SK-N-SH (cell line): Measurements from ENCODE around the gene UBE2D3. TPM values are rescaled to one million over a fixed set of nuclear protein-coding genes. Genes with fewer than 3 reads are reported as not detected.

Experiments used
- CTCF ChIA-PET: fragments of 300-600, 350-600 bp; formaldehyde crosslinking; extraction: SDS; loops from one replicate; lab custom pipeline; 2021; lab: Yijun Ruan, JAX
- POLR2A ChIA-PET: fragments of 350-600 bp; sonication (Branson Sonifier 250); formaldehyde crosslinking; extraction: SDS; loops from one replicate; lab custom pipeline; 2020; ENCODE audit warnings: antibody characterized with exemption, inconsistent platforms; lab: Yijun Ruan, JAX
- DNase-seq: peaks from one replicate; pipeline ENCODE4 v3.0.0; 2012
- H2AFZ ChIP-seq: fragments of 200-600 bp; sonication (generic); 2 replicates; pipeline ENCODE4 v1.8.1; 2016; ENCODE audit warnings: antibody characterized with exemption, mild to moderate bottlenecking, low read depth
- H3F3A ChIP-seq: fragments of 200-600 bp; sonication (generic); replicated peaks from 2 replicates; pipeline ENCODE3; 2016; ENCODE audit warnings: antibody characterized with exemption, mild to moderate bottlenecking; ENCODE audit not compliant: insufficient read depth
- H3K27ac ChIP-seq, 2 experiments: fragments of 200-500 bp in 1 of 2; fragments of 200-600 bp in 1 of 2; sonication (Bioruptor generic) in 1 of 2; sonication (generic), shearing (Covaris generic) in 1 of 2; 2 replicates each; pipeline versions ENCODE4 v1.5.1 to v1.6.1; 2014 to 2016; ENCODE audit warnings: low read depth in 2 of 2, inconsistent platforms in 1 of 2, low read length in 1 of 2, mild to moderate bottlenecking in 1 of 2, mixed read lengths in 1 of 2
- H3K27me3 ChIP-seq: fragments of 200-600 bp; sonication (generic), shearing (Covaris generic); 2 replicates; pipeline ENCODE4 v1.6.1; 2016; ENCODE audit warnings: mixed run types; ENCODE audit not compliant: insufficient read depth
- H3K36me3 ChIP-seq, 2 experiments: fragments of 200-500 bp in 1 of 2; fragments of 200-600 bp in 1 of 2; sonication (Bioruptor generic) in 1 of 2; sonication (generic) in 1 of 2; replicated peaks in 1 of 2; 2 replicates each; pipeline versions ENCODE3 to v1.5.1; 2014 to 2016; ENCODE audit warnings: low read length in 1 of 2, mild to moderate bottlenecking in 1 of 2; ENCODE audit not compliant: insufficient read depth in 2 of 2, control insufficient read depth in 1 of 2
- H3K4me1 ChIP-seq, 2 experiments: fragments of 200-500 bp in 1 of 2; fragments of 200-600 bp in 1 of 2; sonication (Bioruptor generic) in 1 of 2; sonication (generic), shearing (Covaris generic) in 1 of 2; 2 replicates each; pipeline versions ENCODE4 v1.5.1 to v1.6.1; 2014 to 2016; ENCODE audit warnings: low read depth in 1 of 2, low read length in 1 of 2, mixed run types in 1 of 2; ENCODE audit not compliant: insufficient read depth in 2 of 2, control insufficient read depth in 1 of 2
- H3K4me2 ChIP-seq: fragments of 200-600 bp; sonication (generic), shearing (Covaris generic); 2 replicates; pipeline ENCODE4 v1.6.1; 2017; ENCODE audit warnings: mixed run types
- H3K4me3 ChIP-seq, 2 experiments: fragments of 200-500 bp in 1 of 2; fragments of 200-600 bp in 1 of 2; sonication (Bioruptor generic) in 1 of 2; sonication (generic), shearing (Covaris generic) in 1 of 2; 2 replicates each; pipeline versions ENCODE4 v1.5.1 to v1.8.1; 2014 to 2016; ENCODE audit warnings: low read depth in 2 of 2, inconsistent platforms in 1 of 2, low read length in 1 of 2, mild to moderate bottlenecking in 1 of 2, mixed read lengths in 1 of 2, moderate library complexity in 1 of 2
- H3K79me2 ChIP-seq: fragments of 200-600 bp; sonication (generic); 2 replicates; pipeline ENCODE4 v1.8.1; 2017; ENCODE audit warnings: mild to moderate bottlenecking; ENCODE audit not compliant: insufficient read depth
- H3K9ac ChIP-seq: fragments of 200-600 bp; sonication (generic); 2 replicates; pipeline ENCODE4 v1.6.1; 2017; ENCODE audit warnings: mixed run types
- H3K9me2 ChIP-seq: fragments of 200-600 bp; sonication (generic); 2 replicates; pipeline ENCODE4 v1.6.1; 2017; ENCODE audit warnings: mixed run types
- H3K9me3 ChIP-seq: fragments of 200-600 bp; sonication (generic); 2 replicates; pipeline ENCODE4 v1.6.1; 2017; ENCODE audit warnings: mixed run types, mild to moderate bottlenecking, moderate library complexity
- H4K20me1 ChIP-seq: fragments of 200-600 bp; sonication (generic); 2 replicates; pipeline ENCODE4 v1.6.1; 2017; ENCODE audit warnings: mild to moderate bottlenecking, mixed run types; ENCODE audit not compliant: insufficient read depth
- EZH2phosphoT487 ChIP-seq: fragments of 200-600 bp; sonication (generic); IDR thresholded peaks from 2 replicates; pipeline ENCODE4 v1.6.1; 2017; ENCODE audit warnings: low read depth, mixed run types, mild to moderate bottlenecking, antibody characterized with exemption, moderate library complexity, borderline replicate concordance
- FOXJ3 ChIP-seq: sonication (generic); formaldehyde crosslinking; IDR thresholded peaks from 2 replicates; pipeline ENCODE4 v1.5.1; 2020; ENCODE audit warnings: mild to moderate bottlenecking, missing genetic modification reagents
- GATA2 ChIP-seq: sonication (generic); formaldehyde crosslinking; IDR thresholded peaks from 2 replicates; pipeline ENCODE4 v1.5.0; 2020; ENCODE audit warnings: mild to moderate bottlenecking, missing genetic modification reagents
- MEF2A ChIP-seq: IDR thresholded peaks from 2 replicates; pipeline ENCODE4 v1.4.0; 2012; ENCODE audit warnings: low read depth, borderline replicate concordance
- RAD21 ChIP-seq: IDR thresholded peaks from 2 replicates; pipeline ENCODE4 v1.6.1; 2012; ENCODE audit warnings: mild to moderate bottlenecking, low read length
- RCOR1 ChIP-seq: fragments of 150-350 bp; IDR thresholded peaks from 2 replicates; pipeline ENCODE4 v1.6.1; 2017; ENCODE audit warnings: antibody characterized with exemption, low read length
- RXRA ChIP-seq: IDR thresholded peaks from 2 replicates; pipeline ENCODE4 v1.4.0; 2012; ENCODE audit warnings: low read depth, mild to moderate bottlenecking, borderline replicate concordance
- SIN3A ChIP-seq: IDR thresholded peaks from 2 replicates; pipeline ENCODE4 v1.6.1; 2012; ENCODE audit warnings: low read depth, mild to moderate bottlenecking, low read length, moderate library complexity, borderline replicate concordance
- TAF1 ChIP-seq: IDR thresholded peaks from 2 replicates; pipeline ENCODE4 v1.6.1; 2012; ENCODE audit warnings: low read depth, mild to moderate bottlenecking, low read length, moderate library complexity, borderline replicate concordance
- TCF12 ChIP-seq: IDR thresholded peaks from 2 replicates; pipeline ENCODE4 v1.4.0; 2012
- WGBS: methylation state at CpG from one replicate; pipeline ENCODE4 v1.1.6; 2017; ENCODE audit warnings: low lambda C conversion rate; 5-methylcytosine and 5-hydroxymethylcytosine counted together
- polyA plus RNA-seq, 3 experiments: library from polyadenylated mRNA; depleted of rRNA; stranded (reverse); fragments of >200 nt; gene quantifications; 2 replicates each; pipeline ENCODE4 v1.2.3, GENCODE V29; 2012
- TF ChIP-seq, protein P1 (sequence below): fragments of 200-600 bp; sonication (generic); IDR thresholded peaks from 2 replicates; pipeline ENCODE4 v1.6.1; 2017; ENCODE audit warnings: antibody characterized with exemption, mild to moderate bottlenecking, moderate library complexity
- TF ChIP-seq, protein P2 (sequence below): fragments of 150-350 bp; IDR thresholded peaks from 2 replicates; pipeline ENCODE4 v1.6.1; 2017; ENCODE audit warnings: antibody characterized with exemption, low read length, low read depth, borderline replicate concordance
- TF ChIP-seq, protein P3 (sequence below): IDR thresholded peaks from 2 replicates; pipeline ENCODE4 v1.4.0; 2012; ENCODE audit warnings: low read depth, borderline replicate concordance
- TF ChIP-seq, protein P4 (sequence below): IDR thresholded peaks from 2 replicates; pipeline ENCODE4 v1.4.0; 2012; ENCODE audit warnings: low read depth
- TF ChIP-seq, protein P5 (sequence below): IDR thresholded peaks from 2 replicates; pipeline ENCODE4 v1.4.0; 2012; ENCODE audit warnings: low read depth, borderline replicate concordance
- TF ChIP-seq, protein P6 (sequence below): IDR thresholded peaks from 2 replicates; pipeline ENCODE4; 2012

Gene UBE2D3
- polyA plus RNA-seq, 1 of the 3 experiments (the other 2 are of a cell fraction) = 216 TPM

DNA sequence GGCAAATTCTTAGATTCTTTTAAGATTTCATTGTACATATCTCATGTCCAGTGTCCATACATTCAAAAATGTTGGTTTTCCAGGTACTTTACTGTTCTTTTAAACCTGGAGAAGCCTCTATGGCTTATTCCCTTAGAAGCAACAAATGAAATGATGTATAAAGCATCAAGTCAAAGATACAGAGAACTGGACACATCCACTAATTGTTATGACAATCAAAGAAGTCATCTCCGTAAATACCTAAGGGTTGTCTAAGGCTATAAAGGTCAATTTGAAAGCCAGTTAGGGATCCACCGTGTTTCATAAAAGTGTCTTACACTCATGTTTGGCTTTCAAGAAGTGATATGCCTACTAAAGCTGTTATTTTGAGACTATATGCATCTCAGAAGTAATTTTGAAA lies 32.4 kb downstream of the UBE2D3 start (continued):
- TF ChIP-seq, protein P1, sequence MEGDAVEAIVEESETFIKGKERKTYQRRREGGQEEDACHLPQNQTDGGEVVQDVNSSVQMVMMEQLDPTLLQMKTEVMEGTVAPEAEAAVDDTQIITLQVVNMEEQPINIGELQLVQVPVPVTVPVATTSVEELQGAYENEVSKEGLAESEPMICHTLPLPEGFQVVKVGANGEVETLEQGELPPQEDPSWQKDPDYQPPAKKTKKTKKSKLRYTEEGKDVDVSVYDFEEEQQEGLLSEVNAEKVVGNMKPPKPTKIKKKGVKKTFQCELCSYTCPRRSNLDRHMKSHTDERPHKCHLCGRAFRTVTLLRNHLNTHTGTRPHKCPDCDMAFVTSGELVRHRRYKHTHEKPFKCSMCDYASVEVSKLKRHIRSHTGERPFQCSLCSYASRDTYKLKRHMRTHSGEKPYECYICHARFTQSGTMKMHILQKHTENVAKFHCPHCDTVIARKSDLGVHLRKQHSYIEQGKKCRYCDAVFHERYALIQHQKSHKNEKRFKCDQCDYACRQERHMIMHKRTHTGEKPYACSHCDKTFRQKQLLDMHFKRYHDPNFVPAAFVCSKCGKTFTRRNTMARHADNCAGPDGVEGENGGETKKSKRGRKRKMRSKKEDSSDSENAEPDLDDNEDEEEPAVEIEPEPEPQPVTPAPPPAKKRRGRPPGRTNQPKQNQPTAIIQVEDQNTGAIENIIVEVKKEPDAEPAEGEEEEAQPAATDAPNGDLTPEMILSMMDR = no peak
- TF ChIP-seq MEF2A (no peak), TCF12 (no peak), RCOR1 (no peak), GATA2 (CRISPR knock-in tag) (no peak), EZH2phosphoT487 (no peak), RAD21 (no peak), RXRA (no peak), SIN3A (no peak), FOXJ3 (CRISPR knock-in tag) (no peak), TAF1 (no peak)
- TF ChIP-seq, protein P2, sequence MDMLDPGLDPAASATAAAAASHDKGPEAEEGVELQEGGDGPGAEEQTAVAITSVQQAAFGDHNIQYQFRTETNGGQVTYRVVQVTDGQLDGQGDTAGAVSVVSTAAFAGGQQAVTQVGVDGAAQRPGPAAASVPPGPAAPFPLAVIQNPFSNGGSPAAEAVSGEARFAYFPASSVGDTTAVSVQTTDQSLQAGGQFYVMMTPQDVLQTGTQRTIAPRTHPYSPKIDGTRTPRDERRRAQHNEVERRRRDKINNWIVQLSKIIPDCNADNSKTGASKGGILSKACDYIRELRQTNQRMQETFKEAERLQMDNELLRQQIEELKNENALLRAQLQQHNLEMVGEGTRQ = no peak
- TF ChIP-seq, protein P3, sequence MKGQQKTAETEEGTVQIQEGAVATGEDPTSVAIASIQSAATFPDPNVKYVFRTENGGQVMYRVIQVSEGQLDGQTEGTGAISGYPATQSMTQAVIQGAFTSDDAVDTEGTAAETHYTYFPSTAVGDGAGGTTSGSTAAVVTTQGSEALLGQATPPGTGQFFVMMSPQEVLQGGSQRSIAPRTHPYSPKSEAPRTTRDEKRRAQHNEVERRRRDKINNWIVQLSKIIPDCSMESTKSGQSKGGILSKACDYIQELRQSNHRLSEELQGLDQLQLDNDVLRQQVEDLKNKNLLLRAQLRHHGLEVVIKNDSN = no peak
- TF ChIP-seq, protein P4, sequence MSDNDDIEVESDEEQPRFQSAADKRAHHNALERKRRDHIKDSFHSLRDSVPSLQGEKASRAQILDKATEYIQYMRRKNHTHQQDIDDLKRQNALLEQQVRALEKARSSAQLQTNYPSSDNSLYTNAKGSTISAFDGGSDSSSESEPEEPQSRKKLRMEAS = no peak

DNA sequence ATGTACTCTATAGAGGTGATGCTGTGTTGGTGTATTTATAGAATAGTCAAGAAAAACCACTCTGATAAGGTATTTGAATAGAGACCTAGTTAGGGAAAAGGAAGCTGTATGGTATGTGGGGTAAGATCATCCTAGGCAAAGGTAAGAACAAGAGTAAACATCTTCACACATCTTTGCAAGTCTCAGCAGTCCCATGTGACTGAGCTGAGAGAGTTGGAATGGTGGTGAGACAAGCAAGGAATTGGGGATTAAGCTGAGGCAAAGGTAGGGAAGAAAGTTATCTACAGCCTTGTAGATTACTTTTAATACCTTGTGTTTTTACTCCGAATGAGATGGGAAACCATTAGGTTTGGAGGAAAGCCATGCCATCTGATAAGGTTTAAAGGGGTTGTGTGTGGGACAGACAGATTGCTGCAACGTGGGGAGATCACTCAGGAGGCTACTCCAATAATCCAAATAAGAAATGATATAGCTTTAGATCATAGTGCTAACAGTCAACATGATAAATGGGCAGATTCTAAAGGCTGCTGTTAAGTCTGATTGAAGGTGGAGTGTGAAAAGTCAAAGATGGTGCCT lies 34.9 kb downstream of the UBE2D3 start:
- no peak for DNase-seq
- CTCF ChIA-PET = interaction anchor here (0.6 kb wide), 1 partner anchor 8 kb away, joined by 3 read pairs; no protein-coding TSS in a partner anchor
- H3F3A ChIP-seq = peaks cover 46% of the 10 kb centered on the region
- no peak overlapping the region for H3K4me2 ChIP-seq
- TF ChIP-seq RCOR1 (no peak), FOXJ3 (CRISPR knock-in tag) (no peak), TCF12 (no peak), EZH2phosphoT487 (no peak), SIN3A (no peak)
- TF ChIP-seq, protein P5, sequence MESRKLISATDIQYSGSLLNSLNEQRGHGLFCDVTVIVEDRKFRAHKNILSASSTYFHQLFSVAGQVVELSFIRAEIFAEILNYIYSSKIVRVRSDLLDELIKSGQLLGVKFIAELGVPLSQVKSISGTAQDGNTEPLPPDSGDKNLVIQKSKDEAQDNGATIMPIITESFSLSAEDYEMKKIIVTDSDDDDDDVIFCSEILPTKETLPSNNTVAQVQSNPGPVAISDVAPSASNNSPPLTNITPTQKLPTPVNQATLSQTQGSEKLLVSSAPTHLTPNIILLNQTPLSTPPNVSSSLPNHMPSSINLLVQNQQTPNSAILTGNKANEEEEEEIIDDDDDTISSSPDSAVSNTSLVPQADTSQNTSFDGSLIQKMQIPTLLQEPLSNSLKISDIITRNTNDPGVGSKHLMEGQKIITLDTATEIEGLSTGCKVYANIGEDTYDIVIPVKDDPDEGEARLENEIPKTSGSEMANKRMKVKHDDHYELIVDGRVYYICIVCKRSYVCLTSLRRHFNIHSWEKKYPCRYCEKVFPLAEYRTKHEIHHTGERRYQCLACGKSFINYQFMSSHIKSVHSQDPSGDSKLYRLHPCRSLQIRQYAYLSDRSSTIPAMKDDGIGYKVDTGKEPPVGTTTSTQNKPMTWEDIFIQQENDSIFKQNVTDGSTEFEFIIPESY = no peak
- TF ChIP-seq, protein P2 = no peak
- TF ChIP-seq, protein P6, sequence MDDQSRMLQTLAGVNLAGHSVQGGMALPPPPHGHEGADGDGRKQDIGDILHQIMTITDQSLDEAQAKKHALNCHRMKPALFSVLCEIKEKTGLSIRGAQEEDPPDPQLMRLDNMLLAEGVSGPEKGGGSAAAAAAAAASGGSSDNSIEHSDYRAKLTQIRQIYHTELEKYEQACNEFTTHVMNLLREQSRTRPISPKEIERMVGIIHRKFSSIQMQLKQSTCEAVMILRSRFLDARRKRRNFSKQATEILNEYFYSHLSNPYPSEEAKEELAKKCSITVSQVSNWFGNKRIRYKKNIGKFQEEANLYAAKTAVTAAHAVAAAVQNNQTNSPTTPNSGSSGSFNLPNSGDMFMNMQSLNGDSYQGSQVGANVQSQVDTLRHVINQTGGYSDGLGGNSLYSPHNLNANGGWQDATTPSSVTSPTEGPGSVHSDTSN = no peak
- TF ChIP-seq, protein P3 = no peak
- TF ChIP-seq, all 33 proteins: peak for 0
- H3K27me3 ChIP-seq = no peaks in the 10 kb centered on the region
- H3K9me3 ChIP-seq = no peaks in the 10 kb centered on the region
- H3K79me2 ChIP-seq = peaks cover 34% of the 10 kb centered on the region
- no peaks in the 10 kb centered on the region for H3K9me2 ChIP-seq
- H3K36me3 ChIP-seq = peaks cover 51 to 55% of the 10 kb centered on the region in 2 experiments
- H2AFZ ChIP-seq = no peak overlapping the region
- POLR2A ChIA-PET = interaction anchor here (1.1 kb wide), 1 partner anchor 35 kb away, joined by 3 read pairs; no protein-coding TSS in a partner anchor
- WGBS = 83% methylated on average over 2 of the region's 2 CpGs
- H3K9ac ChIP-seq = no peak overlapping the region
- peaks cover 11% of the 10 kb centered on the region for H4K20me1 ChIP-seq
- no peak overlapping the region for H3K27ac ChIP-seq
- no peaks in the 10 kb centered on the region for H3K4me1 ChIP-seq
- H3K4me3 ChIP-seq = no peak overlapping the region
